Measurements from ENCODE around the gene STX16.

Gene STX16

DNA sequence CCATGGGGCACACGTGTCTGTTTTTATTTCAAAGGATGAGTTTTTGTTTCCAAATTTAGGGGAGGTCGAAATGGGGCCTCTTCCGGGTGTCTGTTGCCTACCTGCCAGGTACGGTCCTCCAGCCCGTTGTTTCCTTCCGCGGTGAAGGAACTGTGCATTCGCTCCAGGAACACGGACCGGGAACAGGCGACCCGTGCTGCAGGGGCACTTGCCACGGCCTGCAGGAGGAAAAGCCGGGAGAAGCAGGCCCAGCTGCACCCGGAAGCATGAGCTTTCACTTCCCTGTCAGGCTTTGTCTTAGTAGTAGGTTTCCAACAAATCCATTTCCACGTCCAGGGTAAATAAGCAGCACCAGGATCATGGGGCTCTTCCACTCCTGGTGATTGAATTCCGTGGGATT is 24.6 kb downstream of the STX16 start:
- no peak for FAIRE-seq

DNA sequence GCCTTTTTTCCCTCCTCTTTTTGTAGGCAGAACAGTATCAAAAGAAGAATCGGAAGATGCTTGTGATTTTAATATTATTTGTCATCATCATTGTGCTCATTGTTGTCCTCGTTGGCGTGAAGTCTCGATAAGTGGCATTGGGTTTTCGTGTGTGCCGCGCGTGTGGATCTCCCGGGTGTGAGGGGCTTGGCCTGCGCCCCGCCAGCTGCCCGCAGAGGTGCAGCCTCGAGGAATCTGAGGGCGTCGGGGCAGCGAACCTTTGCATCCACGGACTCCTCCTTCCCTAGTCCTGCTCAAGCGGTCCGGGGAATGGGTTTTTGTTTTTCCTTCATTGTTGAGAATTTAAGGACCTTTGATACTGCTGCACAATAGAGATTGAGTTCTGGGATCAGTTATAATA is 25.1 kb downstream of the STX16 start:
- DNase-seq (ENCODE audit: low spot score), result no peak
- no peak for FAIRE-seq

More for the DNA sequence above, 24.6 kb downstream of the STX16 start:
- no peak for DNase-seq (ENCODE audit: low spot score)

DNA sequence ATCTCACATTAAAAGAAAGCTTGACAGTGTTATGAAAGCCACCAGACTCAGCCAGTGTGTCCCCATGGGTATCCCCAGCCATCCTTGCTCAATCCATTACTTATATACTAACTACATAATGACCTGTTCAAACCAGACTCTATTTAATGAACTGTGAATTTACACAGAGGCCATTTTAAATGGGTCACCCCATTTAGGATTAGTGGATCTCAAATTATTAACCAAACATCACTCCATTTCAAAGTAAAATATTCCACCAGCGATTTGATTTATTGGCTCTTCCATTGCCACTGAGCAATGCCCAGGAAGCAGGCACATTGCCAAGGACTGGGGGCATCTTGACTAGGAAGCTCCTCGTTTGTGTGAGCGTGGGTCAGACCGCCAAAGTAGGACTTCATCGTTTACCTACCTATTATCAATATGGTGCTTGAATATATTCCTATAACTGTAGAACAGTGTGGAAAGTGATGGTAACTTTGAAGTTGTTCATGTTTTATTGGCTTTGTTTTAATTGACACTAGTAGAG is 26.1 kb downstream of the STX16 start:
- DNase-seq (ENCODE audit: low spot score), result no peak
- FAIRE-seq, result peak; percentile 80

DNA sequence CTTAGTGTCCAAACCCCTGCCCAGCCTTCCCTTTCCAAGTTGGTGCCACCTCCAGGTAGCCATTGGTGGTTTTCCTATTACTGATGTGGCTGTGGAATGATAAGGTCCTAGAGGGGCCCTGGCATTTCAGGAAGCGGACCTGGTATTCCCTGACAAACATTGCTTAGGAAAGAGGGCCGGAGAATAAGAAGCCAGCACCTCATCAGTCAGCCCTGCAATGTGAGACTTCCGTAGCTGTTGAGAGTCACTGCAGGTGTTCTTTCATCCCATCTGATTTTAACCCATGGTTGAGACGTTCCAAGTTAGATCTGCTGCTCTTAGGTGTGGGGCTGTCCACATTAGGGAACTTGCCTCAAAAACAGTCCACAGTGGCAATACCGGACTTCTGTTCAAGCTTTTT is 26.7 kb downstream of the STX16 start:
- FAIRE-seq, result no peak
- no peak for DNase-seq (ENCODE audit: low spot score)

DNA sequence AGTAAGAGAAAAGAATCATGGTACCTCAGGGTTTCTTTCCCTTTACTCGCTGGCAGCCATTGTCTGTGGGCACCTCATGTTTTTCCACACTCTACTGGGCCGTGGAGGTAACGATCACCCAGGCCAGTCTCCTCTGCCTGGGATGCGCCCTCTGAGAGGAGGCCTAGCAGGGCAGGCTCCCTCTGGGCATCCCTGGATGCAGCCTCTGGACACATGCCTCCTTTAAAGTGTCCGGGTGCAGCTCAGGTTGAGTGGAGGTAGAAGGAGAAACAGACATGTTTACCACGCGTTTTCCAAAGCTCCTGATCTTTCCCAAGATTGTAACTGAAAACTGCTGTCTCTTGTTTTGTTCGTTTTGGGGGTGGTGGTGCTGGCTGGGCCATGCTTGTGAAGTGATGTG is 27.7 kb downstream of the STX16 start:
- DNase-seq (ENCODE audit: low spot score) (no peak), FAIRE-seq (no peak)

DNA sequence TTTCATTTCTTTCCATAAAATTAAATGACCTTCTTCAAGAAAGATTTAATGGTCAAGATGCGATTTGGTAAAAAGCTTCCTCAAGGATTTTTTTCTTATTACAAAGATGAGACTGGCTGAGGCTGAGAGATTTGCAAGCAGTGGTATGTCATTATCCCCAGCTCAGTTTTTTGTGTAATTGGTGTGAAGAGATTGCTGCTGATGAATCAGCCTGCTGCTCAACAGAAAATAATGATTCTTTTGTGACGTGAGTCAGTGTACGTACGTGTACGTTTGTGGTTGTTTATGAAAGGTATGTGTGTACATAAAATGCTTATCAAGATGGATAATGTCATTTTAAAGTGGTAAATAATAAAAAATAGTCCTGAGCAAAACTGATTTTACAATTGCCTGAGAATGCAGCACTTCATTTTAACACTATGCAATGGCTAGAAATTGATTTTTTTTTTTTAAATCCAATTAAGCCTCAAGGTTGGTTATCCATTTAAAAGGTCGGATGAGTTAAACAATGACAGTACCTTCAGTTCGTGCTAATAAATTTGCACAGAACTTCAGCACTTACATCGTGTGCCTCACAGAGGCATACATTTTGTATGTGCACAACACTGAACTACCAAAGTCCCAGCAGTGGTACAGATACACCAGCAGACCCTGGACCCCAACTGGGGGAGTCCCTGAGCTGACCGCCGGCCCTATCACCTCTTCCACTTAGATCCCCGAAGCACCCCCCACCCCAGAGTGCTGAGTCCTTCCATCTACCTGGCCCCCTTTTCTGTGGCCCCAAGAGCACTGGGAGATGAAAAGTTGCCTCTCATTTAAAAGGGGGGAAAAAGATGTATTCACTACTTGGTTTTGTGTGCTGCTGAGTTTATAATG is 31.8 kb downstream of the STX16 start:
- FAIRE-seq (peak; percentile 54), DNase-seq (ENCODE audit: low spot score) (no peak)

DNA sequence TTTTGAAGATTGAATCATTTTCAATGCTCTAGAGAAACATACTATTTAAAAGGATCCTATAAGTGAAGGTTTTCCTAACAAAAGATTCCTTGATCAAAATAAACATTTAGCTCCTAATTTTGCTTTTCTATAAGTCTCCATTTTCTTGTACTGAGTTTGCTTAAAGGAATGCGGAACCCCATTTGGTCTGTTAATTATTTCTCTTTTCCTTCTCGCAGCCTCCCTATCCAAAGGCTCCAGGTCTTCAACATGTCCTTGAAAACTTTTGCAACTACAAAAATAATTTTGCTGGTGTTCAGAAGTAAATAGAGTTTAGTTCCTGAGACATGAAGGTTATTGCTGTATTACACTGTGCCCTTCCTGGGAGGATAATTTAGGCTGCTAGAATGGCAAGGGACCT is 33.2 kb downstream of the STX16 start:
- DNase-seq (ENCODE audit: low spot score), result peak; percentile 26
- peak; percentile 23 for FAIRE-seq

DNA sequence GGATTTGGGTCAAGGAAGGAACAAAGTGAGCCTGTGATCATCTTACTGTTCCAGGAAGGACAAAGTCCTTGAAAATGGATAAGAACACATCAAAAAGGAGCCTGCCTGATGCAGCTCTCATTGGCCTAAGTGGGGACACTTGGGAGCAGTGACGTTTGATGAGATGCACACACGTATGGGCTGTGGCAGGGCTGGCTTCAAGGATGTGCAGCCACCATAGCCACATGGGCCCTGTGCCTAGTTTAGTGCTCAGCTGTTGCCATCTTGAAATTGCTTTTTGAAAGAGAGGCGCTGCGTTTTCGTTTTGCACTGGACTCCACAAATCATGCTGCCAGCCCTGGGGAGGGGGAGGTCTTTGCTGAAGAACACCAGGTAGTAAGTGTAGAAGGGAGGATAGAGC is 34.9 kb downstream of the STX16 start:
- DNase-seq (ENCODE audit: low spot score), result no peak
- no peak for FAIRE-seq

DNA sequence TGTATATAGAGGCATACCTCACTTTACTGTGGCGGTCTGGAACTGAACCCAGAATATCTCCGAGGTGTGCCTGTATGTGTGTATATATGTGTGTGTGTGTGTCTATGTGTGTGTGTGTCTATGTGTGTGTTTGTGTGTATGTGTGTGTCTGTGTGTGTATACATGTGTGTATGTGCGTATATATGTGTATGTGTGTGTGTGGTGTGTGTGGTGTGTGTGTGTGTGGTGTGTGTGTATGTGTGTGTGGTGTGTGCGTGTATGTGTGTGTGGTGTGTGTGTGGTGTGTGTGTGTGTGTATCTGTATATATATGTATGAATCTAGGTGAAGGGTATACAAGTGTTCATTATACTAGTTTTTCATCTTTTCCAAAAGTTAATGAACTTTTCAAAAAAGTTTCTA is 37.3 kb downstream of the STX16 start:
- DNase-seq (ENCODE audit: low spot score) (no peak), FAIRE-seq (no peak)

DNA sequence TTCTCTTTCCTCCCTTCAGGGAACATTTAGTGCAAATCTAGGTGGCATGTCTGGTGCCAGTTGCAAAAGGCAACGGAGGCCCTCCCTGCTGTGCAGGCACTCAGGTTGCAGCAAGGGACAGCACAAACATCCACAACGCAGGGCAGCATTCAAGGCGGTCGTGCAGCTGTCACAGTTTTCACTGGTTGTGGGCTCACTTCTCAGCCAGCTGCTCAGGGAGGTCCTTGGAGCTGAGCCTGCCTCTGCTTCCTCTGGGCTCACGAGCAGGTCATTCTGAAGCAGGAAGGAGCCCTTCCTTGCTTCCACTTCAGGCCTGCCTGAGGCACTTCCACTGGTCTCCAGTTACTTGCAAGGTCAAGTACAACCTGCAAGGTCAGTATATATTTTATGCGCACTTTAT is 37.8 kb downstream of the STX16 start:
- DNase-seq (ENCODE audit: low spot score) (no peak), FAIRE-seq (no peak)

DNA sequence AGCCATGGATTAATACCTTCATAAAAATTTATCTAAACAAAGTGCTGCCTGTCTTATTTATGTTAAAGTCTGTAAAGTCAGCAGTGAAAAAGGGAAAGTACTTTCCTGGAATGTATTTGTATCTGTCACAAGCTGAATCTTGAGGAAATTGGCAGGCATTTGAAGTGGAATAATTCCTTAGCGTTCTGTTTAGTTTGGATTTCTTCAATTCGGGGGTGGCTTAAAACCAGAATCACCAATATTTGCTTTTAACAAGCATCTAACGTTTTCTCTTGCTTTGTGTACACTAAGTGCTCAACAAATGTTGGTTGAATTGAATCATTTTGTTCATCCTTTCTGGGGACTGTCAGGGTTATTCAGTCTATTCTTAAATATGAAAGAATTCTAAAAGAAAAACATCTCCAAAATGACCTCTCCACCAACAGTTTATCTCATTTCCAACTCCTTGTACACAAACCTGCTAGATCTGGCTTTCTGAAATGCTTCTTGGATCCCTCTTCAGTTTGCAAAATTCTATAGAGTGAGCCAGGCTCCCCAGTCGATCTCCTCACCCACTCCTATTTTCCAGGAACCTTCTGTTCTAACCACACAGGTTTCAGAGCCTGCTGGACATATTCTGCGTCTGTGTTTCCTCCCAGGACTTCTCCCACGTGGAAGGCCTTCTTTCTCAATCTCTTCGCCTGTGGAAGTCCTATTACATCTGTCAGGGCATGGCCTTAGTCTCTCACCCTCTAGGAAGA is 39.5 kb downstream of the STX16 start:
- FAIRE-seq (no peak), DNase-seq (ENCODE audit: low spot score) (no peak)

DNA sequence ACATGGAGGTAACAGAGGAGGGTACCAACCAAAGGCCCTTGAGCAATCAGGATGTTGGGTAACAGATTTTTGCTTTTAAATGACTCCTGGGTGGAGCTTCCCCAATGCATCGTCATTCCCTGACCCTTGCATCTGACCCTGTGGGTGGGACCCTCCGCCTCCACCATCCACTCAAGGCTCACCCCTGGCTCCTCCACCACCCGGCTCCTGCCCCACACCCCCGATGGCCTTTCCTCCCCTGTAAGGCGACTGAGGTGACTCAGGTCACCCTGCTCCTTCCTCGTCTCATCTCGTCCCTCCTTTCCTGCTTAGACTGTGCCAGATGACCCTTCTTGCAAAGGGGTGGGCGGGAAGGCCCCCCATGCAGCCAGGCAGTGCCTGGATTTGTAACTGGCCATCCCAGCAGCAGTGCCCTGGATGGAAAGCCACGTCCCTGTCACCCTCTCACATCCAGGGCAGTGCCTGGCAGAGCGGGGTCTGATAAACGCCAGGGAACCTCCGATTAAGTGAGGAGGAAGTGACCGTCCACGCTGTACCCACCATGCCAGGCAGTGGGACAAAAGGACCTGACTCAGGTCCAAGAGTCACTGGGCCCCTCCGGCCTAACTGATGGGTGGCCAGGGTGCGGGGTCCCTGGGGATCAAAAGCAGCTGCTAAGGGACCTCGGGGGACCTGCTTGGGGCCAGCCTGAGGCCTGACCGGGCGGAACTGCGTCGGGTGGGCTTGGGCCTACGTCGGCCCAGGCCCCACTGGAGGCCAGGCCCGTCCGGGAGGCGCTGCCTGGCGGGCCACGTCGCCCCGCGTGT is 40.9 kb downstream of the STX16 start:
- FAIRE-seq (no peak), DNase-seq (ENCODE audit: low spot score) (no peak)

DNA sequence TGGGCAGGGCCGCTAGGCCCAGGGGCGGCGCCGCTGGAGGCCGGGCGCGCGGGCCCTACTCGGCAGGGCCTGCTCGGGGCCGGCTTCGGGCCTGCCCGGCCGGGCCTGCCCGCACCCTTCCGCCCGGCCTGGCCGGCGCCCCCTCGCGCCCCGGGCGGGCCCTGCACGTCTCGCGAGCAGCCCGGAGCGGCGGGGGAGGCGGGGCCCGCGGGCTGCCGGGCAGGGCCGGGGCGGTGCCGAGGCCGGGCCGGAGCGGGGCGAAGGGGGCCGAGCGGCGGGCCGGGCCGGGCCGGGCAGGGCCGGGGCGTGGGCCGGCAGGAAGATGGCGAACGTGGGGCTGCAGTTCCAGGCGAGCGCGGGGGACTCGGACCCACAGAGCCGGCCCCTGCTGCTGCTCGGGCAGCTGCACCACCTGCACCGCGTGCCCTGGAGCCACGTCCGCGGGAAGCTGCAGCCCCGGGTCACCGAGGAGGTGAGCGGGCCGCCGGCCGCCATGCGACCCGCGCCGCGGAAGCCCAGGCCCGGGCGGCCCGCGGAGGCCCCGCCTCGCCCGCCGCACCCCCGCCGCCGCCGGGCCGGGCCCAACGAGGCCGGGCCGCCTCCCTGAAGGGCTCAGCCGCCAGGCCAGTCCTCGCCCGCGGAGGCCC is 41.6 kb downstream of the STX16 start, which contains the start of gene NPEPL1:
Gene NPEPL1 (plus strand): TSS at position 222 of the 647 bp plus-strand sequence. CDS start 101 bp downstream, at position 323.
- FAIRE-seq, result no peak

DNA sequence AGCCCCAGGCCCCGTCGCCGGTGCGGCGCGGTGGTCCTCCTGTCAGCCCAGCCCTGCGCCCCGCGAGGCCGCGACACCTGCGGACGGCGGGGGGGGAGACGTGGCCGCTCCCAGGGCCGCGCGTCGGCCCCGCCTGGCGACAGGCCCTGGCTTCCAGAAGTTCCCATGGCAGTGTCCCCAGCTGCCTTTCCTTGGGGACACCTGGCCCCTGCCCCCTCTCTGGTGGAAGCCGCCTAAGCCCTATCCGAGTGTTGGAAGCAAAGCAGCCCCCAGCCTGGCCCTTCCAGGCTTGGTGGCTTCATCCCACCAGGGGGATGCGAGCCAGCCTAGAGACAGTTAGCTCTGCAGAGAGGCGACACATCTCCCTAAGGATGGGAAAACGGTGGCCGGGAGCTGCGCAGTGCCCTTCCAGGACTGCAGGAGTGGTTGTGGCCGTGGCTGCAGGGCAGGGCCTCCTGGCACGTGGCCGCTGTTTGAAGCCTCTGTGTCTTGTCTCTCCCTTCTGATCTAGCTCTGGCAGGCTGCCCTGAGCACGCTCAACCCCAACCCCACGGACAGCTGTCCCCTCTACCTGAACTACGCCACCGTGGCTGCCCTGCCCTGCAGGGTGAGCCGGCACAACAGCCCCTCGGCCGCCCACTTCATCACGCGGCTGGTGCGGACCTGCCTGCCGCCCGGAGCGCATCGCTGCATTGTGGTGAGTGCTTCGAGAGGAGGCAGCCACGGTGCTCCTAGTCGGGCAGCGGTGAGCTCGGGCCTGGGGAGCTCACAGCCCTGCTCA is 42.3 kb downstream of the STX16 start:
- DNase-seq (ENCODE audit: low spot score), result no peak
- no peak for FAIRE-seq

More for the DNA sequence above, 41.6 kb downstream of the STX16 start, which contains the start of gene NPEPL1:
- peak; percentile 54 for DNase-seq (ENCODE audit: low spot score)

DNA sequence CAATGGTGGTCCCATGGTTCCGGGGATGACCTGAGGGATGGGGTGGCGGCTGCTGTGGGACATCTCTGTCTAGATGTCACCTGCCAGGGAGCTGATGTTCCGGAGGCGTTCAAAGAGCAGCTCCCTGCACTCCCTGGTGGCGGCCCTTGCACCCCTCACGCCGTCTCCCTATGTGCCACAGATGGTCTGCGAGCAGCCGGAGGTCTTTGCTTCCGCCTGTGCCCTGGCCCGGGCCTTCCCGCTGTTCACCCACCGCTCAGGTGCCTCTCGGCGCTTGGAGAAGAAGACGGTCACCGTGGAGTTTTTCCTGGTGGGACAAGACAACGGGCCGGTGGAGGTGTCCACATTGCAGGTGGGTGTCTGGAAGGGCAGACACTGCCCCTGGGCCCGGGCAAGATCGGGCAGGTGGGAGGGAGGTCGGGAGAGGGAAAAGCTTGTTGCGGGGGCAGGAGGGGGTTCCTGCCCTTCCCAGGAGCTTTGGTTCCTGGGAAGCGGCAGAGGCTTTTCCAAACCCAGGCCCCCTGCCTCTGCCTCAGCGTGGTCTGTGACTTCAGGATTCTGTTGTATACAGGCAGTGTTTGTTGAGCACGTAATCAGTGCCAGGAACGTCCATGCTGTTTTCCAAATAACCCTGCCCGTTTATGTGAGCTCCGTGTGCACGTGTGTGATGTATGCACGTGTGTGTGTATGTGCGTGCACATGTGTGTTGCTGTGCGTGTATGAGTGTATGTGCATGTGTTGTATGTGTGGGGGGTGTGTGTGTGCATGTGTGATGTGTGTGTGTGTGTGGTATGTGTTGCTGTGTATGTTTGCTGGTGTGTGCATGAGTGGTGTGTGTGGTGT is 43.4 kb downstream of the STX16 start:
- FAIRE-seq, result no peak
- no peak for DNase-seq (ENCODE audit: low spot score)

DNA sequence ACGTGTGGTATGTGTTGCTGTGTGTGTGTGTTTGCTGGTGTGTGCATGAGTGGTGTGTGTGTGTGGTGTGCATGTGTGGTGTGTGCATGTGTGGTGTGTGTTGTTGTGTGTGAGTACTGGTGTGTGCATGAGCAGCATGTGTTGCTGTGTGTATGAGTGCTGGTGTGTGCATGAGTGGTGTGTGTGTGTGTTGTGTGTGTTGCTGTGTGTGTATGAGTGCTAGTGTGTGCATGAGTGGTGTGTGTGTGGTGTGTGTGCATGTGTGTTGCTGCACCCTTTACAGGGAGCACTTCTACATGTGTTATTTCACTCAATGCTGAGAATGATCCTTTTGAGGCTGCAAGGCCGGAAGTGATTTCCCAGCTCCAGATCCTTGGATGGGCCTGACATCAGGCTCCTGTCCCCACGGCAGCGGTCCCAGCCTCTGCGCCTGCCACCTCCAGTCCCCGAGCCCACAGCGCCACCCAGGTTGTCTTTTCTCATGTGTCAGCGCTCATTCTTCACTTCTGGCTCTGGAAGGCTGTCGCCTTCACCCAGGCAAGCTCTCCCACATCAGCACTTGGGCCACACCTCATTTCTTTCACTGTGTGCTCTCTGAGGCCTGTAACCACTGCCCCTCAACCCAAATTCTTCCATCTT is 44.1 kb downstream of the STX16 start:
- DNase-seq (ENCODE audit: low spot score), result no peak
- no peak for FAIRE-seq

DNA sequence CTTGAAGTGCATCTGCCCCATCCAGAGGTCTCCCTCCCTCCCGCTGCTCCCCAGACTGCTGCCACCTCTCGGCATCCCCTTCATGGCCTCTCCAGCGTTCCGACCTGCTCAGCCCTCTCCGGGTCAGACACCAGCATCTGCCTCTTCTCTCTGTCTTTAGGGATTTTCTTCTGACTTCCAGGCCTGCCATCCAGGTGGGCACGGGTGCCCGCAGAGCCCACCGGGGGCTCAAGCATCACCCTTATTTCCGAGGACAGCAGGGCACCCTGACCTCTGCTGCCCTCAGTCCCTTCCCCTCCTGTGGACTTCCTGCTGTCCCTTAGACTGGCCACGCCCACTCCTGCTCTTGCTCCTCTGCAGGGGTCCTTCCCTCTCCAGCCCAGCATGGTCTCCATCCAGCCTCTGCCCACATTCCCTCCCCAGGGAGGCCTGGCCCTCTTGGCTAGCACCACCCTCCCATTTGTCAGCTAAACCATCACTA is 44.9 kb downstream of the STX16 start:
- FAIRE-seq (no peak), DNase-seq (ENCODE audit: low spot score) (no peak)

DNA sequence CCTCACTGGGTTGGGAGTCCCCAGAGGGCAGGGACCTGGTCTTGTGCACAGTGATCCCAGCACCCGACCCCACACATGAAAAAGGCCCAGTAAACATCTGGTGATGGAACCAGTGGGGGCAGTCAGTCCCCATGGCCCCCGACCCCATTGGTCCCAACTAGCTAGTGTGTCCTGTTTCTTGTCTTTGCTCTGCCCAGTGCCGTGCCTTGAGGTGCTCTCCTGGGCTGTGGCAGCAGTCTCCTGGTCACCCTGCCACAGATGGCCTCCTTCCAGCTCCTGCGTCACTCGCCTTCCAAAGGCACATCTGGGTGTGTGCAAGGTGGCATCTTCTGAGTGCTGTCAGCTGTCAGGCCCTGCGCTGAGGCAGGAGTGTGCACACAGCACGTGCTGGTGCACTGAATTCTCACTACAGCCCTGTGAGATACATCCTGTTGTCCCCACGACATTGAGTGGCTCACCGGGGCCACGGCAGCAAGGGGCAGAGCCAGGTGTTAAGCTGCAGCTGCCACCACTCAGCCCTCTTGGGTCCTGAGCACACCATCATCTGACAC is 45.4 kb downstream of the STX16 start:
- no peak for DNase-seq (ENCODE audit: low spot score)
- no peak for FAIRE-seq
